GM21786 (cell line): Measurements from ENCODE around the gene PDXDC1.
"Not testable (repeated sequence)": the region's sequence is repeated elsewhere in the genome, so short reads cannot be mapped to it uniquely, and the experiment has no call there.

Source experiments
- ATAC-seq: cut with Tn5 transposase; IDR thresholded peaks from one replicate; pipeline ENCODE4 v1.9.1; 2021; ENCODE audit not compliant: unreplicated experiment

The PDXDC1 gene

GRCh38 chr16:15008647-15009046 lies 33.8 kb downstream of the PDXDC1 start:
- not testable (repeated sequence) for ATAC-seq

DNA sequence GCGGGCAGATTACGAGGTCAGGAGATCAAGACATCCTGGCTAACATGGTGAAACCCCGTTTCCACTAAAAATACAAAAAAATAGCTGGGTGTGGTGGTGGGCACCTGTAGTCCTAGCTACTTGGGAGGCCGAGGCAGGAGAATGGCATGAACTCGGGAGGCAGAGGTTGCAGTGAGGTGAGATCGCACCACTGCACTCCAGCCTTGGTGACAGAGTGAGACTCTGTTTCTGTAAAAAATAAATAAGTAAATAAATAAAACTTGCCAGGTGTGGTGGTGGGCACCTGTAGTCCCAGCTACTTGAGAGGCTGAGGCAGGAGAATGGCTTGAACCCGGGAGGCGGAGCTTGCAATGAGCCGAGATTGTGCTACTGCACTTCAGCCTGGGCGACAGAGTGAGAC lies 38.1 kb downstream of the PDXDC1 start:
- not testable (repeated sequence) for ATAC-seq

GRCh38 chr16:15015671-15016070 lies 40.8 kb downstream of the PDXDC1 start:
- ATAC-seq, result not testable (repeated sequence)

DNA sequence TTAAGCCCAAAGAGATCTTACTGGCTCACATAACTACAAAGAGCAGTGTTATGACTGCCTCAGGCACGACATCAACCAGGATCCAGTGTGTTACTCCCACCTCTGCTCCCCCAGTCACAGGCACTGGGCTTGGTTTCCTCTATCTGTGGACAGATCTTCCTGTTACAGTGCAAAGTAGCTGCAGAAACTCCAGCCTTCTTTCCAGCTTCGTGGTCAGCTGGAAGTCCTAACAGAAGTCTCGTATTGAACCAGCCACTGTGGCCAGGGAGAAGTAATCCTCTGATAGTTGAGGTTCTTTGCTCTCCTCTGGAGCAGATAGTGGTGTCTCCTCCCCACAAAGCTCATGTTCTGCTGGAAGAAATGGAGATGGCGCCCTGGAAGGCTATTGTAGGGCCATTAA lies 41.5 kb downstream of the PDXDC1 start:
- not testable (repeated sequence) for ATAC-seq

DNA sequence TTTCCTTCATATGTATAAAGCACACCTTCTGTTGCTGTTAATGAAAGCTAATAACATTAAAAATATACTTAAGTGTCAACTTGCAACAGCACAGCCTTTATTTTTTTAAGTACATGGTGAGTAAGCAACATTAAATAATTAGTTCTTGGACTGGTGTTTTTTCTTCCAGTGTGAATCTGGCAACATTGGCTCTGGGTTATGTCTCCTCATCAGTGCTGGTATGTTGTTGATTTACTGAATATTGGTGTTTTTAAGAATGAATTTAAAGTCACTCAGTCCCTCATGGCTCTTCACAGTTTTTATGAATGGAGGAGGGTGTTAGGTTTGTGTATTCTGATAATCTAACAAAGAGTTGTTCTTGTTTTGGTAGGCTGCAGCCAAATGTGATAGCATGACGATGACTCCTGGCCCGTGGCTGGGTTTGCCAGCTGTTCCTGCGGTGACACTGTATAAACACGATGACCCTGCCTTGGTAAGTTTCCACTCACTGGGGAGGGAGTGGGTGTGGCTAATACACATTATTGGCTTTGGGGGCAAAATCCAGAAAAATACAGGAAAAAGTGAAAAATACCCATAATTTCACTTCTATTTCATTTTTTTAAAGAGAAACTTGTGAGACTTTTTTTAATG lies 42.2 kb downstream of the PDXDC1 start:
- ATAC-seq, result not testable (repeated sequence)

GRCh38 chr16:15021429-15021828 lies 46.6 kb downstream of the PDXDC1 start:
- ATAC-seq, result not testable (repeated sequence)

GRCh38 chr16:15022194-15022593 lies 47.4 kb downstream of the PDXDC1 start:
- ATAC-seq, result peak; percentile 85

GRCh38 chr16:15023381-15024077 lies 48.7 kb downstream of the PDXDC1 start:
- ATAC-seq, result not testable (repeated sequence)

DNA sequence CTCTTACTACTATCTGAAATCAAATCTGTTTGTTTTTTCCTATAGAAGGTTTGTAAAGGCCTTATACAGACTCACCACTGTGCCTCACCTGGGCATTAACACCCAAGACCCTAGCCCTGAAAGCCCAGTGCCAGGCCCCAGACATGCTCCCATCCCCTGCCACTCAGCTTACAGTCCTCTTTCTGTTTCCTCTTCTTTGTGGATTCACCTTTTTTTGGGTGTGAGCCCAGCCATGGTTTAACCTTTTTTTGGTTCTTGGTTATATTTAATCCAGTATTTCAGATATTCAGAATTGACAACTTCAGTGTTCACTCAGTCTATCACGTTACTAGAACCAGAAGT lies 50.0 kb downstream of the PDXDC1 start:
- ATAC-seq, result not testable (repeated sequence)

DNA sequence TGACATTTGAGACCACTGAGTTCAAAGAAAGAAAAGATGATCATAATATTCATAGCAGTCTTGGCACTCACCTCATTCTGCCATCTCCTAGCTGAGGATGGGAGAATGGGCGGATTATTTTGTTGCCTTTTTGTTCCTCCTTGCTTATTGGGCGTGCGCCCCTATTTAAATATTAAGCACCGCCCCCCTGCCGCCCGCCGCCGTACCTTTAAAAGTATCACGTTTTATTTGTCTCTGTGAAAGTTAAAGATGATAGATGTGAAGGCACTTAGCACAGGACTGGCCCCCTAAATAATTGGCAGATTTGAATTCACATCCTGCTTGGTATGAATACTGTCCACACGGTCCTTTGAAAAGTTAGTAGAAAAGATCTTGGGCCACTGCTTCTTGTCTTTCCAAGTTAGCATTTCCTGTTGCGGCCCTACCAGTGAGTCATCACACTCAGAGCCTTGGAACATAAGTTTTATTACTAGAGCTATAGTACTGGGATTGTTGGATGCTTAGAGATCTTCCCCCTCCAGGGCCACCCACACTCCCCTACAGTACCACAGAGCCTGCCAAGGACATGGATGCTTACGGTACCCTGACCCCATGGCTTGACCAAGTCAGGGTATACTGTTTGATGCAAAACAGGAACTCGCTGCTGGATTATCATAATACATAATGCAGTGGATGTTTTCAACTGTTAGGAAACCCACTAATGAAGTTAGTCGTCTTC lies 50.6 kb downstream of the PDXDC1 start:
- ATAC-seq, result not testable (repeated sequence)

DNA sequence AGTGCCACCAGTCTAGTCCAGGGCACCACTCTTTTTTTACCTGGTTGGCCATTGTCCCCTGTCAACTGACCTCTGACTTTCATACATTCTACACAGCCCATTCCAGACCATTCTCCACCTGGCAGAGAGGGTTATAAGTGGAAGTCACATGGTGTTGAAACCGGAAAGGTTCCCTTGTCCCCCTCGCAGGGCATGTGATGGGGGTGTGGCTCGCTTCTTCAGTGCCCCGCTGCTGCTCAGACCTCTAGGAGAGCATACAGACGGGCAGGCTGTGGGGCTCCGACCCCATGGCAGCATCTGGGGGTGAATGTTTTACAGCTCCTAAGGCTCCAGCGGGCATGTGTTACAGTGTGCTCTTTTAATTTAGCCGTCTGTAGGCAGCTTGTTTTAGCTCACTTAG lies 52.2 kb downstream of the PDXDC1 start:
- ATAC-seq, result not testable (repeated sequence)

- not testable (repeated sequence) for ATAC-seq
Measured at GRCh38 chr16:15027503-15028344, 52.9 kb downstream of the PDXDC1 start.

- ATAC-seq, result not testable (repeated sequence)
Measured at GRCh38 chr16:15028345-15028715, 53.5 kb downstream of the PDXDC1 start.

- ATAC-seq, result not testable (repeated sequence)
Measured at GRCh38 chr16:15028801-15029698, 54.2 kb downstream of the PDXDC1 start.

GRCh38 chr16:15029749-15030148 lies 54.9 kb downstream of the PDXDC1 start:
- not testable (repeated sequence) for ATAC-seq

GRCh38 chr16:15031179-15031578 lies 56.4 kb downstream of the PDXDC1 start:
- no peak for ATAC-seq

DNA sequence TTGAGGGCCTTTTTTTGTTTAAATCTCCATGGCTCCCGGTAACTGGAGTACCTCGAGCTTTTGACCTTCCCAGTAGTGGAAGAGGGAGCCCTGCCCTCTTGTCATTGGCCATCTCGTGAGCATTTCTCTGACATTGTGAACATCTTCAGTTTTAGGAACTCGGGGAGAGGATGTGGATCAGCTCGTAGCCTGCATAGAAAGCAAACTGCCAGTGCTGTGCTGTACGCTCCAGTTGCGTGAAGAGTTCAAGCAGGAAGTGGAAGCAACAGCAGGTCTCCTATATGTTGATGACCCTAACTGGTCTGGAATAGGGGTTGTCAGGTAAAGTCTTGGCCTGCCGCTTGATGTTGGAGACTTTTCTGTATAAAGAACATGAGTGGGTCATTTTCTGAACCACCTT lies 56.8 kb downstream of the PDXDC1 start:
- ATAC-seq, result no peak

- no peak for ATAC-seq
Measured at GRCh38 chr16:15032547-15033308, 57.9 kb downstream of the PDXDC1 start.

DNA sequence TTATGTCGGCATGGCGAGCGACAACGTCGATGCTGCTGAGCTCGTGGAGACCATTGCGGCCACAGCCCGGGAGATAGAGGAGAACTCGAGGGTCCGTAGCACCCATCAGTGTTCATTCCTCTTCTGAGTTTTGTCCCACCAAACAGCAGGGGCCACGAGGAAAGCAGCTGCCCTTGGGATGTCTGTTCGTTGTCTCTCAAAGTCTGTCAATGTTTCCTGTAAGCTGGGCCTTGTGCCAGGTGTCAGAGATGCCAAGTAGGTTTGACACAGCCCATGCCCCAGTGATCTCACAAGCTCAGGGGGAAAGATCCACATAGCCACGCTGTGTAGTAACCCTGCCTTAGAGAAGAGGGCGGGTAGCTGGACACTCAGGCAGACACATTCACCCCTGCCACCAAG lies 58.5 kb downstream of the PDXDC1 start:
- no peak for ATAC-seq
